ENCODE results near the gene ZNF541.
"Not testable (repeated sequence)": the region's sequence is repeated elsewhere in the genome, so short reads cannot be mapped to it uniquely, and the experiment has no call there.

ZNF541 gene

GRCh38 chr19:47607564-47608073 lies 34.7 kb upstream of the ZNF541 start:
- peak overlapping the region; percentile 70 for H3K27ac Mint-ChIP-seq
- peak overlapping the region; percentile 84 for H3K4me3 Mint-ChIP-seq
- no peaks in the 10 kb centered on the region for H3K9me3 Mint-ChIP-seq
- H3K36me3 Mint-ChIP-seq (ENCODE audit: low read depth), result peaks cover 4% of the 10 kb centered on the region
- peaks cover 26% of the 10 kb centered on the region for H3K4me1 Mint-ChIP-seq (ENCODE audit: low read depth)
- no peaks in the 10 kb centered on the region for H3K27me3 Mint-ChIP-seq

DNA sequence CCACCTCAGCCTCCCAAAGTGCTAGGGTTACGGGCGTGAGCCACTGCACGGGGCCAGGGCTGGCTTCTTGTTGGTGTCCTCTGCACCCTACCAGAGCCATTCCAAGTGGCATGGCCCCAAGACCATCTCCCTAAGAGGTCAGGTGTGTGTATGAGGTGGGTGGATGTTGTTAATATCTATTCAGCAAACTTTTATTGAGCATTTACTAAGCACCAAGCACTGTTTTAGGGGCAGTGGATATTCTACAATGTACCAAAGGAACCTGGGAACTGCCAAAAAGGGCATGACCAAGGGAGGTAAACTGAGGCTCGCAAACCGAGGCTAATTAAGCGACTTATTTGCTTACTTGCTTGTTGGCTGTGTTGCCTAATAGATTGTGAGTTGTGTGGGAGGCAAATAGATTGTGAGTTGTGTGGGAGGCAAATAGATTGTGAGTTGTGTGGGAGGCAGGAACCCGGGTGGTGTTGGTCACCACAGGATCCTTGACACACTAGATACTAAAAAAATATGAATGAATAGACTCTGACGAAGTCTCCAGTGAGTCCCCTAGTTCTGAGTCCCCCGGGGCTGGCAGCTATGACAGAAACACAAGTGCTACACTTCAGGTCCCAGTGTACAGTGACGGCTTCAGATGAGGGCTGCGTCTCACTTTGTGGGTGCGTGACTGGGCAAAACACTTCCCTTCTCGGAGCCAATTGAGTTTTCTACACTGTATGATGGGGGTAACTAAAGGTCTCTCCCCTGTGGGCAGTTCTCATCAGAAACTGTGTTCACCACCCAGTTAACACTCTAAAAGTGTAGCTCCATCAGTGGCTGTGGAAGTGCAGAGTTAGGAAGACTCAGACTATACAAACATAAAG lies 31.0 kb upstream of the ZNF541 start:
- Mint-ChIP-seq H3K36me3 (ENCODE audit: low read depth) (no peaks in the 10 kb centered on the region), H3K9me3 (no peaks in the 10 kb centered on the region), H3K4me1 (ENCODE audit: low read depth) (peaks cover 28% of the 10 kb centered on the region), H3K27ac (no peak overlapping the region), H3K4me3 (no peak overlapping the region), H3K27me3 (no peaks in the 10 kb centered on the region)

DNA sequence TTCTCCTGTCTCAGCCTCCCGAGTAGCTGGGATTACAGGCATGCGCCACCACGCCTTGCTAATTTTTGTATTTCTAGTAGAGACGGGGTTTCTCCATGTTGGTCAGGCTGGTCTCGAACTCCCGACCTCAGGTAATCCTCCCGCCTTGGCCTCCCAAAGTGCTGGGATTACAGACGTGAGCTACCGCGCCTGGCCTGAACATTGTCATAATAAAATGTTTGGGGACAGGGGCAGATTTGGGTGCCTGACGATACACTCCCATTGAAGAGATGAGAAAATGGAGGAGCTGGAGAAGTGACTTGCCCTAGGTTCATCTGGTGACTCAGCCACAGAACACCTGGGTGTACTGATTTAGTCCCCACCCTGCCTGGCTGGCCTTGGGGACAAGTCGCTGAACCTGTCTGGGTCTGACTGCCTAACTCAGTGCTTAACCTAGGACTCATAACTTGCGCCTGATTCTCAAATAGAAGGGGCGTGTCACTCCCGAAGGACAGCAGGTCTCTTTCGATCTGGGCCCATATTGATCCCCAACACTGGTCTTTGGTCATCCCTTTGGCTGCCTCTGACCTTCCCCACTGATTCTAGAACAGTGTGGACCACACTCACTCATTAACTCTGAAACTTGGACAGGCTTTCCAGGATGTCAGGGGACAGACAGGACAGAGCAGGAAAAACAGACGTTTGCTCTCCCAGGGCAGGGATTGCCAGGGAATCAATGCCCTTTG lies 28.4 kb upstream of the ZNF541 start:
- Mint-ChIP-seq H3K27ac (peak overlapping the region; percentile 76), H3K4me1 (ENCODE audit: low read depth) (peaks cover 25% of the 10 kb centered on the region), H3K27me3 (no peaks in the 10 kb centered on the region), H3K4me3 (peak overlapping the region; percentile 86), H3K36me3 (ENCODE audit: low read depth) (no peaks in the 10 kb centered on the region), H3K9me3 (no peaks in the 10 kb centered on the region)

- peaks cover 29% of the 10 kb centered on the region for H3K4me1 Mint-ChIP-seq (ENCODE audit: low read depth)
- H3K36me3 Mint-ChIP-seq (ENCODE audit: low read depth), result no peaks in the 10 kb centered on the region
- no peaks in the 10 kb centered on the region for H3K27me3 Mint-ChIP-seq
- H3K4me3 Mint-ChIP-seq, result peak overlapping the region; percentile 86
- peak overlapping the region; percentile 76 for H3K27ac Mint-ChIP-seq
- no peaks in the 10 kb centered on the region for H3K9me3 Mint-ChIP-seq
Observed at GRCh38 chr19:47600246-47601179, 27.6 kb upstream of the ZNF541 start.

- not testable (repeated sequence) for H3K9me3 Mint-ChIP-seq; H3K27me3 Mint-ChIP-seq; H3K36me3 Mint-ChIP-seq (ENCODE audit: low read depth)
- H3K4me1 Mint-ChIP-seq (ENCODE audit: low read depth), result peaks cover 29% of the 10 kb centered on the region
- peak overlapping the region; percentile 76 for H3K27ac Mint-ChIP-seq
- H3K4me3 Mint-ChIP-seq, result peak overlapping the region; percentile 86
Observed at GRCh38 chr19:47599671-47600245, 26.8 kb upstream of the ZNF541 start.

DNA sequence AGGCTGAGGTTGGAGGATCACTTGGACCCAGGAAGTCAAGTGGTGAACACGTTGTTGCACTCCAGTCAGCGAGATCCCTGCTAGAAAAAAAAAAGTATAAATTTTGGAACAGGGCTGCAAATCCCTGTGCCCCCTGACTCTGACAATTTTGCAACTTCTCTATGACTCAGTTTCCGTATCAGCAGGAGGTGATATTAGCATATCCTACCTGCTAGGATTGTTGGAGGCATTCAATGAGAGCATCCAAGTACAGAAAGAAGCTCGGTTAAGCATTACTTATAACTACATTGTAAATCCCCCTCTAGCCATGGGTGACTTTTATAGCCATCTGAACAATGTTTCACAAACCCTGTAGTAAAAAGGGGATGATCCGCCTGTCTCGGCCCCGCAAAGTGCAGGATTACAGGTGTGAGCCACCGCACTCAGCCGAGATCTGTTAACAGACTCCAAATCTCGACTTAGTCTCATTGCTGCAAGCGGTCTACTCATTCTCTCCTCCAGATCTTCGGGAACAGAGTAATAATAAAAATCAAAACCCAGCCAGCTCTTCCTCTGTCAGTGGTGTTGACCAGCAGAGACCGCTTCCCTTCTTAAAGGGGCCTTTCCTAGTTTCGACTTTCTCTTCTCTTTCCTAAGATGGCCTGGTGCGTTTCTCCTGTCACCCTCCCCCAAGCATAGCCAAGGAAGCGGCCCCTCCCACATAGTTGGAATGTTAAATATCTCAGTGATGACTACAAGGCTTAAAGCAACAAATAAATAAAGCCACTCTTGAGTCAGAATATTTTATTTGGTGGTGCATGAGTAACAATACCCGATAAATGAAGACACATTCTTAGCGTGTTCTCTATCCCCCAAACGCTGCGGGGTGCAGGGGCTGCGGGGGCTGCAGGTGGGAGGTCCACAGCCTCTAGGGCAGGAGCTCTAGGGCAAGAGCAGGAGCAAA lies 25.7 kb upstream of the ZNF541 start:
- no peaks in the 10 kb centered on the region for H3K9me3 Mint-ChIP-seq
- peaks cover 22% of the 10 kb centered on the region for H3K4me1 Mint-ChIP-seq (ENCODE audit: low read depth)
- no peaks in the 10 kb centered on the region for H3K36me3 Mint-ChIP-seq (ENCODE audit: low read depth)
- H3K27me3 Mint-ChIP-seq, result no peaks in the 10 kb centered on the region
- H3K27ac Mint-ChIP-seq, result no peak overlapping the region
- H3K4me3 Mint-ChIP-seq, result peak overlapping the region; percentile 86

- Mint-ChIP-seq H3K27ac (no peak overlapping the region), H3K4me3 (no peak overlapping the region)
Observed at GRCh38 chr19:47595944-47596343, 23.0 kb upstream of the ZNF541 start.

GRCh38 chr19:47593860-47594259 lies 20.9 kb upstream of the ZNF541 start:
- Mint-ChIP-seq H3K9me3 (no peaks in the 10 kb centered on the region), H3K36me3 (ENCODE audit: low read depth) (no peaks in the 10 kb centered on the region), H3K4me3 (no peak overlapping the region), H3K27me3 (no peaks in the 10 kb centered on the region), H3K27ac (no peak overlapping the region), H3K4me1 (ENCODE audit: low read depth) (peaks cover 5% of the 10 kb centered on the region)

More at GRCh38 chr19:47595944-47596343, 23.0 kb upstream of the ZNF541 start:
- H3K4me1 Mint-ChIP-seq (ENCODE audit: low read depth), result peaks cover 17% of the 10 kb centered on the region
- H3K36me3 Mint-ChIP-seq (ENCODE audit: low read depth), result no peaks in the 10 kb centered on the region
- H3K9me3 Mint-ChIP-seq, result no peaks in the 10 kb centered on the region
- H3K27me3 Mint-ChIP-seq, result no peaks in the 10 kb centered on the region

DNA sequence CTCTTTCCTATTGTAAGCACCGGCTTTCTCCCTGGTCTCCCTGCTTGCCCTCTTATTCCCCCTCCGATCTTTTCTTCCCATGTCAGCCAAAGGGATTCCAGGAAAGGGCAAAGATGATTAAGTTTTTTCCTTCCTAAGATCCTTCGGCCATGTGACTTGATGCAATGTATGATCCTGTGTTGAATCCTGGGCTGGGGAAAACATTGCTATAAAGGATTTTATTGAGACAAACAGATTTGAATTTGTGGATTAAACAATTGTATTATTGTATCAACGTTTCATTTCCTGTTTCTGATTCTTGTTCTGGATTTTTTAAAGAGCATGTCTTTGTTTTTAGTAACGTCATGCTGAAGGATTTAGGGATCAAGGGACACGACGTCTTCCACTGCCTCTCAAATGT lies 16.9 kb upstream of the ZNF541 start:
- H3K27me3 Mint-ChIP-seq, result no peaks in the 10 kb centered on the region
- no peak overlapping the region for H3K4me3 Mint-ChIP-seq
- peaks cover 6% of the 10 kb centered on the region for H3K9me3 Mint-ChIP-seq
- peaks cover 4% of the 10 kb centered on the region for H3K36me3 Mint-ChIP-seq (ENCODE audit: low read depth)
- H3K4me1 Mint-ChIP-seq (ENCODE audit: low read depth), result no peaks in the 10 kb centered on the region
- no peak overlapping the region for H3K27ac Mint-ChIP-seq

- peaks cover 6% of the 10 kb centered on the region for H3K4me1 Mint-ChIP-seq (ENCODE audit: low read depth)
- H3K27me3 Mint-ChIP-seq, result peaks cover 4% of the 10 kb centered on the region
- H3K4me3 Mint-ChIP-seq, result no peak overlapping the region
- no peak overlapping the region for H3K27ac Mint-ChIP-seq
- H3K36me3 Mint-ChIP-seq (ENCODE audit: low read depth), result peaks cover 4% of the 10 kb centered on the region
- peaks cover 6% of the 10 kb centered on the region for H3K9me3 Mint-ChIP-seq
Observed at GRCh38 chr19:47587295-47587694, 14.3 kb upstream of the ZNF541 start.

DNA sequence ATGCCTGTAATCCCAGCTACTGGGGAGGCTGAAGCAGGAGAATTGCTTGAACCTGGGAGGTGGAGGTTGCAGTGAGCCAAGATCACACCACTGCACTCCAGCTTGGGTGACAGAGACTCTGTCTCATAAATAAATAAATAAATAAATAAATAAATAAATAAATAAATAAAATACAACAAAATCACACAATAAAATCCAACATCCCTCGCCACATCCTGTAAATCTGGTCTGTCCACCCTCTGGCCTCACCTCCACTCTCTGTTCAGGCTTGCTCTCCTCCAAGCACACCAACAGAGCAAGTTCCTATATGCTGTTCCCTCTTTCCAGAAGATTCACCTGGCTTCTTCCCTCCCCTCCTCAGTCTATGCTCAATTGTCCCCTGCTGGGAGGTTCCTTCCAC lies 10.2 kb upstream of the ZNF541 start:
- H3K9me3 Mint-ChIP-seq; H3K27me3 Mint-ChIP-seq; H3K4me3 Mint-ChIP-seq; H3K36me3 Mint-ChIP-seq (ENCODE audit: low read depth): not testable (repeated sequence)
- H3K27ac Mint-ChIP-seq, result peak overlapping the region; percentile 7
- peaks cover 19% of the 10 kb centered on the region for H3K4me1 Mint-ChIP-seq (ENCODE audit: low read depth)

GRCh38 chr19:47582320-47582909 lies 9.5 kb upstream of the ZNF541 start:
- H3K27ac Mint-ChIP-seq, result peak overlapping the region; percentile 28
- peaks cover 4% of the 10 kb centered on the region for H3K36me3 Mint-ChIP-seq (ENCODE audit: low read depth)
- peaks cover 27% of the 10 kb centered on the region for H3K4me1 Mint-ChIP-seq (ENCODE audit: low read depth)
- H3K27me3 Mint-ChIP-seq, result peaks cover 4% of the 10 kb centered on the region
- peak overlapping the region; percentile 47 for H3K4me3 Mint-ChIP-seq
- peaks cover 6% of the 10 kb centered on the region for H3K9me3 Mint-ChIP-seq

Data from stimulated activated naive CD8-positive, alpha-beta T cell treated with anti-CD3 and anti-CD28 coated beads, Interleukin-15, Interleukin-2, amounts not matched to agents 100 ng/mL and 50 ng/mL, for 24 hours (primary cell).